D721Med (cell line): ENCODE results near the gene POU2F1.
A peak's percentile ranks its signal among the peaks of the same experiment; 100 is the strongest.

Experiments used
- DNase-seq: peaks from one replicate; pipeline ENCODE4 v3.0.0; 2011; ENCODE audit warnings: low spot score; ENCODE audit not compliant: insufficient read length
- FAIRE-seq: peaks from 2 replicates; lab custom pipeline; 2011; peaks lifted over from hg19 to GRCh38; lab: Jason Lieb, UNC
- CTCF ChIP-seq: IDR thresholded peaks from 2 replicates; pipeline ENCODE4 v1.5.1; 2012; ENCODE audit warnings: mild to moderate bottlenecking, control low read depth; ENCODE audit not compliant: insufficient read depth; ENCODE audit errors: missing control alignments

Gene POU2F1

GRCh38 chr1:167247754-167248153, 27.1 kb downstream of the POU2F1 start:
- no peak for TF ChIP-seq CTCF
- no peak for DNase-seq
- peak; percentile 61 for FAIRE-seq

DNA sequence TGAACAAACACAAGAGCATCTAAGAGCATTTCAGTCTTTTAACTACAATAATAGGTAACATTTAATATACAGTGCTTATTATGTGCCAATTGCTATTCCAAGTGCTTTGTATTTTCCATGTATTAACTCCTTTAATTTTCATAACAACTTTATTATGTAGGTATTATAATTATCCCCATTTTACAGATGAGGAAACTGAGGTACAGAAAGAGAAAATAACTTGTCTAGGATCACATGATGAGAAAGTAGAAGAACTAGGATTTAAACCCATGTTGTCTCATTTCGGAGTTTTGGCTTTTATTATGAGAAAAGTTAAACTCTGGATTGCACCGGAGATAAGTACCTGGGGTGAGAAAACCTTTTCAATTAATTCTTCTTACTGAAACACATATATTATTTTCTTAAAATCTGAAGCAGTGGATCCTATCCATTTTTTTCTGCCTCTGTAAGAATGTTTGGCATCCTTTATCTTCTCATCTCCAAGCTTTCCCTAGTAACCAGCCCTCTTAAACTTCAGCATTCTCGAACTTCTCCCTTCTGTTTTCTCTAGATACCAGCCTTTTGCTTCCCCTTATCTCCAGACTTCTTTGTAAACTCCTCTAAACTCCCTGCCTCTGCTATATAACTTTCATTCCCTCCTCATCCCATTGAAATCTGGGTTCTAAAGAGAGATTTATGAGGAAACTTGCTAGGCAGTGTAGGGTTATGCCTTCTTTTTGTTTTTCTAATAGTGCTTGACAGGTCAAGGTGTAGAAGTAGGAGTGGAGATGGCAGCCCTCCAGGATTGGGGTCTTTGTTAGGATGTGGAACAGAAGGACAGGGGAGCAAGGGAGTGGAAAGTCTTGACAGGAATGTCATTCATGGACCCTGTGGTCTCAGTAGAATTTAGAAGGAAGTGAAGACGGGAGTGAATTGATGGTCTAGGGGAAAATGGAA, 28.3 kb downstream of the POU2F1 start:
- FAIRE-seq = no peak
- DNase-seq = no peak
- no peak for TF ChIP-seq CTCF

DNA sequence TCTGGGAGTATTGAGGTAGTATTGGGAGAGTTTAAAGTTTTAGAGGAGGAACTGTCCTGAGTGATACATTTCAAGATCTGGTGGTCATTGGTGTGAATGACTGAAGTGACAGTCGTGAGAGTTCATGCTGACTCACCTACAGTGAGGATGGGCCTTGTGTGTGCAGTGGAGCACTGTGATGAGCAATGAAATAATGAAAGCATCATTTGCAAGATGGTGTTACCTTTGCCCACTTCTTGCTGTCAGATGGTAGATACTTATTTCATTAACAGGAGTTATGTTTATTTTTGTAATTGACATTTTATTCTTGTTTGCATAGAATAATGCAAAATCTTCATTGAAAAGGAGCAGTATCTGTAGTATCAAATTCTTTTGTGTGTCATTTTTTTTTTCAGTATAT, 29.0 kb downstream of the POU2F1 start:
- DNase-seq = no peak
- FAIRE-seq = no peak
- no peak for TF ChIP-seq CTCF

DNA sequence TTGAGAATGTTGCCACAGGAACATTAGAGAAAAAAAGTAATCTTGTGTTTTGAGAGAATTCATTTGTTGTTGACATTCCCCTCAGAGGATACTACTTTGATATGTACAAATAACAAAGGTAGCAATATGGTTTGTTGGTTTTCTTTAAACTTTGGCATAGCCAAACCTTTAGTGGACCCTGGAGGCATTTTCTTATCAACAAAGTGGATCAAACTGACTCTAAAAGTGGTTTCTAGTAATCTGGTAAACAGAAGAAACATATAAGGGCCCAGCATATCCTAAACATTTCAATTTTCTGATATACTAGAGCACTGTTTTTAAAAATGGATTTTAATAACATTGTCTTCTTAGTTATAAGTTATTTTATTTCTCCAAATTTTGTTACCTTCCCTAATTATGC, 29.8 kb downstream of the POU2F1 start:
- DNase-seq = no peak
- no peak for TF ChIP-seq CTCF
- peak; percentile 77 for FAIRE-seq

- FAIRE-seq (no peak), DNase-seq (no peak)
- no peak for TF ChIP-seq CTCF
Measured at GRCh38 chr1:167251472-167251871, 30.8 kb downstream of the POU2F1 start.

- FAIRE-seq (peak; percentile 89), DNase-seq (no peak)
- no peak for TF ChIP-seq CTCF
Measured at GRCh38 chr1:167252986-167253385, 32.3 kb downstream of the POU2F1 start.

DNA sequence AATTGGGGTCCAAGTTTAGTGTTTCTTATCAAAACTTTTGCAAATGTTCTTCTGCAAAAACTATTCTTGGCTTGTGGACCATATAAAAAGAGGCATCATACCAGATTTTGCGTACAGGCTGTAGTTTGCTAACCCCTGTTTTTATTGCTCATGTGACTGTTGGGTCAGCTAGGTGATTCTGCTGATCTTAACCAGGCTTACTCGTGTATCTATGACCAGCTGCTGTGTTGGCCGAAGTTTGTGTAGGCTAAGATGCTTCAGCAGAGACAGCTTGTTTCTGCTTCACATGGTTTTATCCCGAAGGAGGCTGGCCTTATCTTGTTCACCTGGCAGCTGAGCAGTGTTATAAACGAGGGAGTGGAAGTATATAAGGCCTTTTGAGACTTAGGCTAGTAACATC, 38.2 kb downstream of the POU2F1 start:
- TF ChIP-seq CTCF = no peak
- no peak for DNase-seq
- peak; percentile 35 for FAIRE-seq
